MM.1S (cell line): ENCODE results near the gene UBASH3A.

Source experiments
- EZH2 ChIP-seq: fragments of 300-600 bp; sonication (generic); optimal IDR thresholded peaks from 2 replicates; pipeline ENCODE3; 2017; ENCODE audit warnings: low read depth, mild to moderate bottlenecking, antibody characterized with exemption, low read length, mixed read lengths
- EZH2phosphoT487 ChIP-seq: fragments of 300-600 bp; sonication (generic); IDR thresholded peaks from 2 replicates; pipeline ENCODE4 v1.6.1; 2018; ENCODE audit warnings: antibody characterized with exemption, low read length
- TF ChIP-seq, protein P1 (sequence below): fragments of 300-600 bp; sonication (generic); IDR thresholded peaks from 2 replicates; pipeline ENCODE4 v1.5.1; 2016; ENCODE audit warnings: antibody characterized with exemption, low read length, mixed read lengths

DNA sequence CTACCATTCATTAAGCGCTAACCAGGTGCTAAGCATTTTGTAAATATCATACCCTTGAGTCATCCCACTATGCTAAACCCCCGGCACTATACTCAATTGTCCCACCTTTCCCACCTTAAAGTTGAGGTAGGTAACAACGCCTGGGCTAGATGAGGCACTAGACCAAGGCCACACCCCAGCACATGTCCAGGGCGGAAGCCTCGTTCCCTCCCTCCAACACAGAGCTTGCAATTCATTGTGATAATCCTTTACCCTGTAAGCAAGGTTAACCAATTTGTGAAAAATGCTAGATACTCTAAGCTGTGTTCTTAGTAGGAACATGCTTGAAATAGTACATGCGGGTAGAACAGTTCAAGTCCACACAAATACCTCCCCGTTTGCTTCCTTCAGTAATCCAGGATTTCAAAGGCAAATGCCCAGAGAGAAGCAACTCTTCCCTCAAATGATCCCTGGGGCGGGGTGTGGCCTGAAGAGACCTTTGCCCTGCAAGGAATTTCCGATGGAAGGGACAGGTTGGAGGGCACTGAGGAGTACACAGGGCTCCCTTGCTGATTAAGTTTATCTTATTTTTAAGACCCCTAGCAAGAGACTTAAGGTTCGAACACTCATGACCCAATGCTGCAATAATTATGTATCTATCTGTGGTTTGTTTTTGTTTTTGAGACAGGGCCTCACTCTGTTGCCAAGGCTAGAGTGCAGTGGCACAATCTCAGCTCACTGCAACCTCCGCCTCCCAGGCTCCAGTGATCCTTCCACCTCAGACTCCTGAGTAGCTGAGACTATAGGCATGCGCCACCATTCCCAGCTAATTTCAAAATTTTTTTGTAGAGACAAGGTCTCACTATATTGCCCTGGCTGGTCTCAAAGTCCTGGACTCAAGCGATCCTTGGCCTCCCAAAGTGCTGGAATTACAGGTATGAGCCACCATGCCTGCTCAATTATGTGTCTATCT lies 89.7 kb downstream of the UBASH3A start:
- TF ChIP-seq, protein P1, sequence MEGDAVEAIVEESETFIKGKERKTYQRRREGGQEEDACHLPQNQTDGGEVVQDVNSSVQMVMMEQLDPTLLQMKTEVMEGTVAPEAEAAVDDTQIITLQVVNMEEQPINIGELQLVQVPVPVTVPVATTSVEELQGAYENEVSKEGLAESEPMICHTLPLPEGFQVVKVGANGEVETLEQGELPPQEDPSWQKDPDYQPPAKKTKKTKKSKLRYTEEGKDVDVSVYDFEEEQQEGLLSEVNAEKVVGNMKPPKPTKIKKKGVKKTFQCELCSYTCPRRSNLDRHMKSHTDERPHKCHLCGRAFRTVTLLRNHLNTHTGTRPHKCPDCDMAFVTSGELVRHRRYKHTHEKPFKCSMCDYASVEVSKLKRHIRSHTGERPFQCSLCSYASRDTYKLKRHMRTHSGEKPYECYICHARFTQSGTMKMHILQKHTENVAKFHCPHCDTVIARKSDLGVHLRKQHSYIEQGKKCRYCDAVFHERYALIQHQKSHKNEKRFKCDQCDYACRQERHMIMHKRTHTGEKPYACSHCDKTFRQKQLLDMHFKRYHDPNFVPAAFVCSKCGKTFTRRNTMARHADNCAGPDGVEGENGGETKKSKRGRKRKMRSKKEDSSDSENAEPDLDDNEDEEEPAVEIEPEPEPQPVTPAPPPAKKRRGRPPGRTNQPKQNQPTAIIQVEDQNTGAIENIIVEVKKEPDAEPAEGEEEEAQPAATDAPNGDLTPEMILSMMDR, result no peak
- TF ChIP-seq EZH2 (no peak), EZH2phosphoT487 (no peak)
